Fibroblast of pulmonary artery (primary cell): ENCODE results near the gene DDB1.

Experiments used
- DNase-seq: peaks from one replicate; pipeline ENCODE4 v3.0.0-alpha.2; 2010; ENCODE audit warnings: low read depth
- H3K4me3 ChIP-seq: replicated peaks from 2 replicates; pipeline ENCODE4 v1.5.1; 2011; ENCODE audit warnings: low read depth, mild to moderate bottlenecking, control low read depth, low read length, moderate library complexity
- CTCF ChIP-seq: IDR thresholded peaks from 2 replicates; pipeline ENCODE4 v1.5.1; 2011; ENCODE audit warnings: mild to moderate bottlenecking, control low read depth, low read length, inconsistent platforms; ENCODE audit errors: missing control alignments

Gene DDB1

GRCh38 chr11:61370349-61371005 lies 37.6 kb upstream of the DDB1 start:
- H3K4me3 ChIP-seq = no peak overlapping the region
- no peak for TF ChIP-seq CTCF
- DNase-seq = no peak

GRCh38 chr11:61369372-61370348 lies 36.8 kb upstream of the DDB1 start:
- DNase-seq = peak; percentile 80
- no peak for TF ChIP-seq CTCF
- H3K4me3 ChIP-seq = no peak overlapping the region

- DNase-seq = no peak
- H3K4me3 ChIP-seq = no peak overlapping the region
- no peak for TF ChIP-seq CTCF
Measured at GRCh38 chr11:61368646-61369045, 35.7 kb upstream of the DDB1 start.

GRCh38 chr11:61367406-61367805 lies 34.5 kb upstream of the DDB1 start:
- DNase-seq = no peak
- TF ChIP-seq CTCF = no peak
- H3K4me3 ChIP-seq = no peak overlapping the region

GRCh38 chr11:61364012-61364675 lies 31.2 kb upstream of the DDB1 start:
- no peak for TF ChIP-seq CTCF

GRCh38 chr11:61362542-61362875 lies 29.6 kb upstream of the DDB1 start:
- peak; percentile 55 for DNase-seq
- peak overlapping the region; percentile 82 for H3K4me3 ChIP-seq

More at GRCh38 chr11:61364012-61364675, 31.2 kb upstream of the DDB1 start:
- no peak for DNase-seq
- H3K4me3 ChIP-seq = no peak overlapping the region

More at GRCh38 chr11:61362542-61362875, 29.6 kb upstream of the DDB1 start:
- TF ChIP-seq CTCF = no peak
